ENCODE results near the gene GDF10.

GRCh38 chr10:47278152-47278473 lies 21.9 kb upstream of the GDF10 start:
- no peak for TF ChIP-seq CTCF (IDR thresholded peaks at IDR 0.05 in 2 of 3, conservative IDR thresholded peaks at IDR 0.05 in 1 of 3; ENCODE audit: insufficient read depth in 2 of 3, low read depth in 1 of 3, low read length in 3 of 3)
- no peak for TF ChIP-seq ZNF76 (CRISPR knock-in tag; IDR thresholded peaks at IDR 0.05; ENCODE audit: borderline replicate concordance)
- TF ChIP-seq C11orf30 (IDR thresholded peaks at IDR 0.05; ENCODE audit: low read depth): no peak
- TF ChIP-seq DIDO1 (tag; IDR thresholded peaks at IDR 0.05; ENCODE audit: low read depth): no peak
- TF ChIP-seq MEF2D (tag; conservative IDR thresholded peaks at IDR 0.05; ENCODE audit: low read depth): no peak
- no peak for TF ChIP-seq ZNF263 (CRISPR knock-in tag; IDR thresholded peaks at IDR 0.05; ENCODE audit: borderline replicate concordance)
- no peak for TF ChIP-seq ZNF436 (CRISPR knock-in tag; IDR thresholded peaks at IDR 0.05)
- TF ChIP-seq ZKSCAN1 (IDR thresholded peaks at IDR 0.05; ENCODE audit: low read depth, low read length): no peak
- TF ChIP-seq UBTF (IDR thresholded peaks at IDR 0.05; ENCODE audit: borderline replicate concordance in 1 of 2, low read depth in 2 of 2, low read length in 2 of 2): no peak
- no peak for TF ChIP-seq FOXA1 (IDR thresholded peaks at IDR 0.05; ENCODE audit: borderline replicate concordance)

Measured in K562 (cell line).